HEK293 (cell line): Measurements from ENCODE around the gene ANXA10.

Source experiments
- CTCF ChIP-seq: fragments of 450-650 bp; formaldehyde crosslinking; IDR thresholded peaks from 2 replicates; pipeline ENCODE4 v1.5.1; 2016; ENCODE audit warnings: missing biosample characterization, missing genetic modification characterization
- ZNF146 ChIP-seq: fragments of 450-650 bp; formaldehyde crosslinking; IDR thresholded peaks from 2 replicates; pipeline ENCODE4 v1.5.1; 2016; ENCODE audit warnings: missing biosample characterization, missing genetic modification characterization
- ZNF280D ChIP-seq: fragments of 450-650 bp; formaldehyde crosslinking; IDR thresholded peaks from 2 replicates; pipeline ENCODE4 v1.5.1; 2016; ENCODE audit warnings: missing biosample characterization, missing genetic modification characterization
- ZNF324 ChIP-seq: fragments of 450-650 bp; formaldehyde crosslinking; IDR thresholded peaks from 2 replicates; pipeline ENCODE4 v1.5.1; 2016; ENCODE audit warnings: missing biosample characterization, missing genetic modification characterization
- ZNF391 ChIP-seq: fragments of 450-650 bp; formaldehyde crosslinking; IDR thresholded peaks from 2 replicates; pipeline ENCODE4 v1.5.1; 2016; ENCODE audit warnings: low read depth, missing biosample characterization, missing genetic modification characterization, borderline replicate concordance
- ZNF670 ChIP-seq: fragments of 450-650 bp; formaldehyde crosslinking; IDR thresholded peaks from 2 replicates; pipeline ENCODE4 v1.5.1; 2016; ENCODE audit warnings: missing biosample characterization, missing genetic modification characterization, low read depth
- ZSCAN30 ChIP-seq: fragments of 450-650 bp; IDR thresholded peaks from 2 replicates; pipeline ENCODE4 v1.5.1; 2018; ENCODE audit warnings: missing biosample characterization, mild to moderate bottlenecking, missing genetic modification characterization, moderate library complexity
- ZSCAN5A ChIP-seq: fragments of 450-650 bp; formaldehyde crosslinking; IDR thresholded peaks from 2 replicates; pipeline ENCODE4 v1.5.1; 2016; ENCODE audit warnings: missing biosample characterization, missing genetic modification characterization

- TF ChIP-seq CTCF (no peak; the same call in 1 of the 2 replicates), ZSCAN30 (tag by site-specific recombination) (no peak), ZNF670 (no peak), ZNF280D (tag by site-specific recombination) (no peak), ZNF391 (no peak), ZNF324 (no peak), ZSCAN5A (no peak), ZNF146 (no peak)
Observed at GRCh38 chr4:168076989-168077725, 15.2 kb upstream of the ANXA10 start.
